SW 1271 (cell line): ENCODE measurements around the gene TRAPPC12.
"Not testable (repeated sequence)": the region's sequence is repeated elsewhere in the genome, so short reads cannot be mapped to it uniquely, and the experiment has no call there.

Source experiments
- DNase-seq, 2 experiments: peaks; one replicate each; lab custom pipeline; 2025; lab: John Stamatoyannopoulos, UW

Gene TRAPPC12

DNA sequence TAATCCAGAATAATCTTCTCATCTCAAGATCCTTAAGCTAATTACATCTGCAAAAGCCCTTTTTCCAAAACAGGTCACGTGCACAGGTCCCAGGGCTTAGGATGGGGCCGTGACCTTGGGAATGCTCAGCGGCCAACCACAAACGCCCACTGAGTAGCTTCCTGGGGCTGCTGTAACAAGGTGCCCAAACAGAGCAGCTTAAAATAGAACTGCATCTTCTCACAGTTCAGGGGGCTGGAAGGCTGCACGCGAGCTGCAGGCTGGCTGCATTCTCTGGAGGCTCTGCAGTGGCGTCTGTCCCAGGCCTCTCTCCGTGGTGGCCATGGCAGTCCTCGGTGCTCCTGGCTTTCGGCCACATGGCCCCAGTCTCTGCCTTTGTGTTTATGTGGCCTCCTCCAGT lies 107.9 kb downstream of the TRAPPC12 start:
- no peak for DNase-seq

DNA sequence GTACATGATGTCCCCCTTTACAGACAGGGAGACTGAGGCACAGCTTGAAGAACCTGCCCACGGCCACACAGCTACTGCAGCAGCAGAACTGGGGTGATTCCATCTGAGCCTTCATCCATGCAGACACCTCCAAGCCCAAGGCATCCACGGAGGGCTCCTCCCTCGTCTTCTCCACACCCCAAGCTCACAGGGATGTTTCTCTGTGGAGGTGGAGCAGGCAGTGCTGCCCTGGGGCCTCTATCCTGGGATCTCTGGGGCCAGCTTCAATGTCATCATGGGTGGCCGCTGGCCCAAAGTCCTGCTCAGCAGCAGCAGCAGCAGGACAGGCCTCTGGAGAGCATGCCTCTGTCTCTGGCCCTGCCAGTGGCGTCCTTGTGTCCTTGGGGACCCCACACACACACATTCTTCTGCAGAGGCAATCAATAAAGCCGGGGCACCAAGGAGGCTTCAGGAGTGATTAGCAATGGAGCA lies 108.6 kb downstream of the TRAPPC12 start:
- DNase-seq: no peak

- DNase-seq: no peak
Measured at GRCh38 chr2:3488855-3489763, 109.6 kb downstream of the TRAPPC12 start.

GRCh38 chr2:3489764-3490115 lies 110.2 kb downstream of the TRAPPC12 start:
- DNase-seq: no peak

DNA sequence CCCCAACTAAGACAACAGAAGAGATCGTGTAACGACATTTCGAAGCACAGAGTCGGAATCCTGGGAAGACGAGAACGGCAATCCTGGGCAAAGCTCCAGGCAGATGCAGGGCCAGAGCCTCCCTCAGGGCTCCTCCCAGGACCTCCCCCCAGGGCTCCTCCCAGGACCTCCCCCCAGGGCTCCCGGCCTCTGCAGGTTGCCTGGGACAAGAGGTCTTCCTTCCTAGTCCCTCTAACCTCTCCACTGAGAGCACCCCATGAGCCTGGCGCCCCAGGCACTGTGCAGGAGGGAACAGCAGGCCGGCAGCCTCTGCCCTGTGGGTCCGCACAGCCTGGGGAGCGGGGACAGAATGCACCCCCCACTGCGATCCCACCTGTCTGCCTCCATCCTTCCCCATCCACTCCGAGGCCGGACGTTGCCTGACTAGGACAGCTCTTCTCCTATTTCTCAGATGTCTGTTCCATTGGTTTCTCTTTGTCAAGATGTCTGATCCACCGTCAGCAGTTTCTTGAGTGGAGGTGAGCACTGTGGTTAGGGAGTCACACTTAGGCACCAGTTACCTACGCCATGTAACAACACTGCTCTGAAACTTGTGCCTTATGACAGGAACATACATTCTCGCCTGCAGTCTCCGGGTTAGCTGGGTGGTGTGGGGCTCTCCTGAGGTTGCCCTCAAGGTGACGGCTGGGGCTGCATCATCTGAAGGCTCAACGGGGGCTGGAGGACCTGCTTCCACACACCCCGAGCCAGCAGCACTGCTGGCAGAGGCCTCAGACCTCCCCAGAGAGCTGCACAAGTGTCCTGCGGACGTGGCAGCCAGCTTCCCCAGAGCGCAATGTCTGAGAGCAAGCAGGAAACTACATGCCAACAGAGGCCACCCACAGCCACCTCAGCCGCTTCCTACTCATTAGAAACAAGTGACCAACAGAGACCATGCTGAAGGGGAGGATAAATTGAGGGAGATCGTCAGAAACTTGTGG lies 111.0 kb downstream of the TRAPPC12 start:
- DNase-seq: no peak

DNA sequence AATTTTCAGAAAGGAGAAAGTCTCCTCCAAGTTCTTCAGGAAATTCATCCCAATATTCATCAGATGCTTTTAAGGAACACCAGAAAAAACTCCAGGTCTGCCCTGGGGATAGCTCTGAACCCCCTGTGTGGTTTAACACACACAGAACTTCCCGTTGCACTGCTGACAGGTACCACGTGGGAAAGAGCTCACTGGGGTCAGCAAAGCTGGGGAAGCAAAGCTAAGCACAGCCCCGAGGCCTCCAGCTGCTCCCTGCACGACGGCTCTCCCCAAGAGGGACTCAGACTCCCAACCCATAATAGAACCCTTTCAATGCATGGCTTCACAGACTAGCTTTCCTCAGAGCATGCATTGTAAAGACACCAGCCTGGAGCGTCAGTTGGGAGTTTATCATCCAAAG lies 111.8 kb downstream of the TRAPPC12 start:
- DNase-seq: no peak

- DNase-seq: no peak
Measured at GRCh38 chr2:3491716-3492474, 112.4 kb downstream of the TRAPPC12 start.

GRCh38 chr2:3492475-3492787 lies 112.9 kb downstream of the TRAPPC12 start:
- DNase-seq: not testable (repeated sequence)

DNA sequence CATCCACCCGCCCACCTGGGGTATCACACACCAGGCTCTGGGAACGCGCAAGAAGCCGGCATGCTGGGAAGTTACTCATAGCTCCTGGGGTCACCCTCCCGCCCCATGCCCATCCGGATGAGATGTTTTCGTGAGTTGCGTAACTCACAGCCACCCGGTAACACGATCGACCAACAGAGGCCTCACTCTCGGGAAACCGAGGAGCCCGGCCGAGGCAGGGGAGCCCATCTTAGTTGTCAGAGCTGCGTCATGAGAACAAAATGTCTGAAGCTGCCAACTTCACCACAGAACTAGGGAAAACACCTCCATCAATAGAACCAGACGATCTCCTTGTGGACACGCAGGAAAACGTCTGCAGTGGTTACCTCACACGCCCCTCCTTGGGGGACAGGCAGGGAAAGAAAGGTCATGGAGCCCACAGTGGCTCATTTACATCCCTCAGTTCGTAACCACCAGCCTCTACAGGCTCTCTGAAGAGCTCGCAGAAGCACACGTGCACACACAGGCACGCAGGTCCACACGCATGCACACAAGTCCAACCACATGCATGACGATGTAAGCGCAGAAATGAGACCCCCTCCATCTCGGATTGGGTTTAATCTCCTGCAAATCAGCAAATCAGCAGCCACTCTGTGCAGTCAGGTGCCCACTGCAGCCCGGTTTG lies 113.6 kb downstream of the TRAPPC12 start:
- no peak for DNase-seq

GRCh38 chr2:3493615-3494007 lies 114.1 kb downstream of the TRAPPC12 start:
- DNase-seq: no peak

DNA sequence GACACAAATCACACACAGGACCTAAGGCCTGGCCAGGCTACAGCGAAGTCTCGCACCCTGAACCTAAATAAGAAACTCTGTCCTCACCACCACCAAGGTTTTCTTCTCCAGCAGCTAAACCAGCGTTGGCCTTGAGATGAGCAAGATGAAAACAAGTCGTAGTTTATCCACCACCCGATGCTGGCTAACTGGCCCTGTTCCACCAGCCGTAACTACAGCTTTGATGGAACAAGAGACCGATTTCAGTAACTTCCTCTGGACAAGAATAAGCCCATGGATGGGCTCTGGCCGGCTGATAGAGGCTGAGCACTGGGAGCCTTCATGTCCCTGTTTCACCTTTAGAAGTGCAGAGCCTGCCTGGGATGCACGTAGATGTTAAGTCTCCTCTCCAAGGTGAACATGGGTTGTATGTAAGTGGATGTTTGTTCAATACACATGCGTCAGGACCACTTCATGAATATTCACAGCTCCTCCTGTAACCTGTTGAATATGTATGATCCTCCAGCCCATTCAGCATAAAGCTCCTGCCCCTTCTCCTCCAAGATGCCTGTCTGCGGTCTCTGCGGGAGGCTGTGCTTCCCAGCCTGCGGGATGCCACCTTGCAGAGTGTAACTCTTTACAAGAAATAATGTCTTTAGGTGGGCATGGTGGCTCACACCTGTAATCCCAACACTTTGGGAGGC lies 115.6 kb downstream of the TRAPPC12 start:
- DNase-seq: no peak

DNA sequence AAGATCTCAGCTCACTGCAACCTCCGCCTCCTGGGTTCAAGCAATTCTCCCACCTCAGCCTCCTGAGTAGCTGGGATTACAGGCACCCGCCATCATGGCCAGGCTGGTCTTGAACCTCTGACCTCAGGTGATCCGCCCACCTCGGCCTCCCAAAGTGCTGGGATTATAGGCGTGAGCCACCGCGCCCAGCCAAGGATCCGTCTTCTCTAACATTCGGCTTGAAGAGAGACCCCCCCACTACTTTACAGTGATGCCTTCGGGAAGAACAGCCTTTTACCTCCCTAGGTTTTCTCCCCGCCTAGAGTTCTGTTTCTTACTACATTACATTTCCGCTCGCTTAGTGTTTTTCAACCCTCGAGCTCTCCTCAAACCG lies 117.2 kb downstream of the TRAPPC12 start:
- not testable (repeated sequence) for DNase-seq

- DNase-seq: no peak
Measured at GRCh38 chr2:3498783-3499394, 119.4 kb downstream of the TRAPPC12 start.

DNA sequence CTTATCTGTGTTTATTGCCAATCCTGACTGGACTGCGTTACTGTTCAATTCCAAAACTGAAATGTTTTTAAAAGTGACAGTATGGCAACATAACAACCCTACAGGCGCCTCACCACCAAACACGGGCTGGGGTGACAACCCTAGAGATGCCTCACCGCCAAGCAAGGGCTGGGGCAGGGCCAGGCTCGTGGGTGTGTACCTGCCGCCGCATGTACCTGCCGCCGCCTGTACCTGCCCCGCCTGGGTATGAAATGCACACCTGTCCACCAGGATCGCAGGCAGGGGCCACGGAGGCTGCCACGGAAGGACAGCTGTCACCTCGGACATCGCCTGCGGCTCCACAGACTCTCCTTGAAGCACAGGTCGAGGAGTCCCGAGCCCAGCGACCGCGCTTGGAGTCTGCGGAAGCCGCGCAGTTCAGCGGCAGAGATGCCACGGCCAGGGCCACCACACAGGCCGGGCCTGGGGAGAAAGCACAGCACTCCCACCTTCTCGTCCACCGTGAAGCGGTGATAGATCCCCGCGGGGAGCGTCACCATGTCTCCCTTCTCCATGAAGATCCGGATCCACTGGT lies 120.9 kb downstream of the TRAPPC12 start:
- no peak for DNase-seq

- DNase-seq: no peak
Measured at GRCh38 chr2:3503046-3503445, 123.6 kb downstream of the TRAPPC12 start.

- DNase-seq: no peak
Measured at GRCh38 chr2:3503483-3503882, 124.0 kb downstream of the TRAPPC12 start.

- DNase-seq: no peak
Measured at GRCh38 chr2:3504741-3505140, 125.2 kb downstream of the TRAPPC12 start.

GRCh38 chr2:3505771-3506170 lies 126.3 kb downstream of the TRAPPC12 start:
- DNase-seq: no peak

DNA sequence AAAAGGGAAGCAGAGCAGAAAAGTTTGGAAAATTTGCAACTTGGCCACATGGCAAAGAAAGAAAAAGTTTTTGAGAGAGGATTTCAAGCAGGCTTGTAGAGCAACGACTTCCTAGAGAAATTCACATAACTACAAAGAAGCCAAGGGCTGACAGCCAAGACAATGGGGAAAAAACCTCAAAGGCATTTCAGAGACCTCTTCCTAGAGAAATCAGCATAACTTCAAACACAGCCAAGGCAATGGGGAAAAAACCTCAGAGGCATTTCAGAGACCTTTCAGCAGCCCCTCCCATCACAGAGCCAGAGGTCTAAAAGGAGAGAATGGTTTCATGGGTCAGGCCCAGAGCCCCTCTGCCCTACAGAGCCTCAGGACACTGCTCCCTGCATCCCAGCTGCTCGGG lies 132.6 kb downstream of the TRAPPC12 start:
- DNase-seq: no peak
